PC-9 (cell line): Measurements from ENCODE around the gene CD247.

Experiments used
- EZH2 ChIP-seq: fragments of 200-600 bp; sonication (generic); IDR thresholded peaks from 2 replicates; pipeline ENCODE4 v1.8.0; 2017; ENCODE audit warnings: antibody characterized with exemption, low read depth
- TF ChIP-seq, protein P1 (sequence below): fragments of 200-600 bp; sonication (generic); conservative IDR thresholded peaks from 2 replicates; pipeline ENCODE4 v1.6.1; 2017; ENCODE audit warnings: mixed run types, antibody characterized with exemption, mild to moderate bottlenecking, moderate library complexity

DNA sequence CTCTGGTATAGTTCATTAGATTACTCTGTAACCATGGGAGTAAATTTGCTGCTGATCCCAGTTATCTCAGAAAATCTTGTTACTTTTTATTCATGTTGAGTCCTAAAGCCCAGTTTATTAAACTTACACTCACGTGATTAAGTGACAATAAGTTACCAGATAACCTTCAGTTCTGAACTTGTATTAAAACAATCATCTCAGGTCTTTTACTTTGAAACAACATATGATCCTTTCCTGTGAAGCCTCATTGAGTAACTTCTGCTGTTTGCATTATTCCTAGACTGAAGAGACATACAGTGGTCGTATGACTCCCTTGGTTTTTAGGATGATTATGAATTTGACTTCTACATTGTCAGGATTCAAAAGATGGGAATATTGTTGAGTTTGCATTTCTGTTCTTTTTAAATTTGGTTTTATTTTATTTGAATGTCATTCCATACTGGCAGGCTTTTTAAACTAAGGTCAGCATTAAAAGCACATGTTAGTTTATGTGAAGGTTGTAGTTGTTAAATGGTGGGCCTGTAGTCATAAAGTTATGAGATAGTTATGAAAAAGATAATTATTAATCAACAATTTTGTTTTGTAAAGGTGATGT, 117.9 kb downstream of the CD247 start:
- TF ChIP-seq, protein P1, sequence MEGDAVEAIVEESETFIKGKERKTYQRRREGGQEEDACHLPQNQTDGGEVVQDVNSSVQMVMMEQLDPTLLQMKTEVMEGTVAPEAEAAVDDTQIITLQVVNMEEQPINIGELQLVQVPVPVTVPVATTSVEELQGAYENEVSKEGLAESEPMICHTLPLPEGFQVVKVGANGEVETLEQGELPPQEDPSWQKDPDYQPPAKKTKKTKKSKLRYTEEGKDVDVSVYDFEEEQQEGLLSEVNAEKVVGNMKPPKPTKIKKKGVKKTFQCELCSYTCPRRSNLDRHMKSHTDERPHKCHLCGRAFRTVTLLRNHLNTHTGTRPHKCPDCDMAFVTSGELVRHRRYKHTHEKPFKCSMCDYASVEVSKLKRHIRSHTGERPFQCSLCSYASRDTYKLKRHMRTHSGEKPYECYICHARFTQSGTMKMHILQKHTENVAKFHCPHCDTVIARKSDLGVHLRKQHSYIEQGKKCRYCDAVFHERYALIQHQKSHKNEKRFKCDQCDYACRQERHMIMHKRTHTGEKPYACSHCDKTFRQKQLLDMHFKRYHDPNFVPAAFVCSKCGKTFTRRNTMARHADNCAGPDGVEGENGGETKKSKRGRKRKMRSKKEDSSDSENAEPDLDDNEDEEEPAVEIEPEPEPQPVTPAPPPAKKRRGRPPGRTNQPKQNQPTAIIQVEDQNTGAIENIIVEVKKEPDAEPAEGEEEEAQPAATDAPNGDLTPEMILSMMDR = no peak
- TF ChIP-seq EZH2 = no peak
